ENCODE data around the gene TOP2B. TPM values are rescaled to one million over a fixed set of nuclear protein-coding genes. Genes with fewer than 3 reads are reported as not detected.
A peak's percentile ranks its signal among the peaks of the same experiment; 100 is the strongest.

TOP2B gene
- total RNA-seq, 1 donor from 2014 or later: 195 TPM

DNA sequence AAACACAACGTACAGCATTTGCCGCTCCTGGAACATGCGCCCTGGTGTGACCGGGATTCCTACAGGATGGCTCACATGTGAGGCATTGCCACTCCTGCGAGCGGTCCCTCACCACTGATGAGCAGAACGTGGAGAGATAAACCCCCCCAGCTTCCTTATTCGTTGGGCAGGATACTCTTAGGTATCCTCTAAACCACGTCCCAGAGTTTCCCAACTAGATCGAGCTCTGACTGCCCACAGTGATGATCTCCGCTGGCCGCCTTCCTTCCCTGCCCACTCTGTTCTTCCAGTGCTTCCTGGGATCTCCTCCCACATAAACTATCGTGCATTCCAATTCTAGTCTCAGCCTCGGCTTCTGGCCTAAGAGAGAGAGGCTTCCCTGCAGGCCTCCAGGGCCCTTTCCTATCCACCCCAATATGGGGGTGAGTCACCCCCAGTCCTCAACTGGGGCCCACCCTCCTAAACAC lies 91.8 kb downstream of the TOP2B start:
- H3K27ac Mint-ChIP-seq (ENCODE audit: unreplicated experiment): peak overlapping the region; percentile 20
- TF ChIP-seq CTCF (IDR thresholded peaks at IDR 0.05; ENCODE audit: unreplicated experiment): no peak

GRCh38 chr3:25572336-25572735 lies 92.4 kb downstream of the TOP2B start:
- Mint-ChIP-seq H3K4me3 (ENCODE audit: unreplicated experiment) (no peak overlapping the region), H3K4me1 (ENCODE audit: unreplicated experiment) (peaks cover 5% of the 10 kb centered on the region), H3K9me3 (ENCODE audit: unreplicated experiment) (no peaks in the 10 kb centered on the region), H3K27ac (ENCODE audit: unreplicated experiment) (no peak overlapping the region), H3K27me3 (ENCODE audit: unreplicated experiment) (peaks cover 3% of the 10 kb centered on the region), H3K36me3 (ENCODE audit: low read depth, unreplicated experiment) (no peaks in the 10 kb centered on the region)
- TF ChIP-seq CTCF (IDR thresholded peaks at IDR 0.05; ENCODE audit: unreplicated experiment): no peak
- no peak for DNase-seq (ENCODE audit: low spot score)

More for the DNA sequence above, 91.8 kb downstream of the TOP2B start:
- no peak for DNase-seq (ENCODE audit: low spot score)
- Mint-ChIP-seq H3K4me1 (ENCODE audit: unreplicated experiment) (peaks cover 5% of the 10 kb centered on the region), H3K9me3 (ENCODE audit: unreplicated experiment) (no peaks in the 10 kb centered on the region), H3K36me3 (ENCODE audit: low read depth, unreplicated experiment) (no peaks in the 10 kb centered on the region), H3K27me3 (ENCODE audit: unreplicated experiment) (peaks cover 3% of the 10 kb centered on the region), H3K4me3 (ENCODE audit: unreplicated experiment) (no peak overlapping the region)

DNA sequence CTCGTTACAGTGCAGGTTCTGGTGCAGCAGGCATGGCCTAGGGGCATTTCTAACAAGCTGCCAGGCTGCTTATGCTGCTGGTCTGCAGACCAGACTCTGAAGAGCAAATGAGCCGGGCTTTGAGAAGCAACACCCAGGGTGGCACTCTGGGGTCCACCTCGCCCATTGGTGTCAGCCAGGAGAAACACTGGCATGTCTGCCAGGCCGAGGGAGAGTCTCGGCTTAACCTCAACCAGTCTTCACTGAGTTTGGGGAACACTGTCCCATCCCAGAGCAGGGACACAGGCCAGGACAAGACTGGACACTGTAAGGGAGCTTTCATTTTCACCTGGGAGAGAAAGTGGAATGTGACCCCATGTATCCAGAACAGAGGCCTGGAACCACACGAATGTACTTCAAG lies 93.4 kb downstream of the TOP2B start:
- peaks cover 5% of the 10 kb centered on the region for H3K4me1 Mint-ChIP-seq (ENCODE audit: unreplicated experiment)
- H3K36me3 Mint-ChIP-seq (ENCODE audit: low read depth, unreplicated experiment): no peaks in the 10 kb centered on the region
- H3K9me3 Mint-ChIP-seq (ENCODE audit: unreplicated experiment): no peaks in the 10 kb centered on the region
- no peak for DNase-seq (ENCODE audit: low spot score)
- no peak overlapping the region for H3K4me3 Mint-ChIP-seq (ENCODE audit: unreplicated experiment)
- no peak for TF ChIP-seq CTCF (IDR thresholded peaks at IDR 0.05; ENCODE audit: unreplicated experiment)
- no peak overlapping the region for H3K27ac Mint-ChIP-seq (ENCODE audit: unreplicated experiment)
- peaks cover 3% of the 10 kb centered on the region for H3K27me3 Mint-ChIP-seq (ENCODE audit: unreplicated experiment)

GRCh38 chr3:25568525-25569078 lies 96.1 kb downstream of the TOP2B start:
- Mint-ChIP-seq H3K27ac (ENCODE audit: unreplicated experiment) (no peak overlapping the region), H3K27me3 (ENCODE audit: unreplicated experiment) (peaks cover 5% of the 10 kb centered on the region), H3K4me3 (ENCODE audit: unreplicated experiment) (no peak overlapping the region), H3K4me1 (ENCODE audit: unreplicated experiment) (peaks cover 5% of the 10 kb centered on the region), H3K36me3 (ENCODE audit: low read depth, unreplicated experiment) (no peaks in the 10 kb centered on the region), H3K9me3 (ENCODE audit: unreplicated experiment) (no peaks in the 10 kb centered on the region)
- DNase-seq (ENCODE audit: low spot score): no peak
- TF ChIP-seq CTCF (IDR thresholded peaks at IDR 0.05; ENCODE audit: unreplicated experiment): no peak

- no peak overlapping the region for H3K27ac Mint-ChIP-seq (ENCODE audit: unreplicated experiment)
- no peaks in the 10 kb centered on the region for H3K36me3 Mint-ChIP-seq (ENCODE audit: low read depth, unreplicated experiment)
Measured at GRCh38 chr3:25567806-25568524, 96.7 kb downstream of the TOP2B start.

More at GRCh38 chr3:25567806-25568524, 96.7 kb downstream of the TOP2B start:
- H3K27me3 Mint-ChIP-seq (ENCODE audit: unreplicated experiment): peaks cover 4% of the 10 kb centered on the region
- no peak overlapping the region for H3K4me3 Mint-ChIP-seq (ENCODE audit: unreplicated experiment)
- H3K9me3 Mint-ChIP-seq (ENCODE audit: unreplicated experiment): no peaks in the 10 kb centered on the region
- H3K4me1 Mint-ChIP-seq (ENCODE audit: unreplicated experiment): peaks cover 5% of the 10 kb centered on the region
- TF ChIP-seq CTCF (IDR thresholded peaks at IDR 0.05; ENCODE audit: unreplicated experiment): no peak
- no peak for DNase-seq (ENCODE audit: low spot score)
